Endometrial microvascular endothelial cells (primary cell): ENCODE measurements around the gene RGS7BP. TPM values are rescaled to one million over a fixed set of nuclear protein-coding genes. Genes with fewer than 3 reads are reported as not detected.
"Not testable (repeated sequence)": the region's sequence is repeated elsewhere in the genome, so short reads cannot be mapped to it uniquely, and the experiment has no call there.

Source experiments
- in situ Hi-C: cut with HindIII; loops from 2 replicates; pipeline ENCODE4 v1.10.0; 2017; ENCODE audit warnings: low sequenced_read_pairs, low pct_unique_long_range_greater_than_20kb; ENCODE audit errors: inconsistent ontology term
- total RNA-seq: library from RNA; depleted of rRNA; stranded (reverse); fragments of >200 nt; gene quantifications from one replicate; pipeline ENCODE4 v1.2.3, GENCODE V29; 2015; ENCODE audit errors: inconsistent ontology term

RGS7BP gene
- total RNA-seq, 1 donor from 2014 or later, result 7.0 TPM

GRCh38 chr5:64532657-64533056 lies 26.8 kb downstream of the RGS7BP start:
- in situ Hi-C loops, result no loop called here

GRCh38 chr5:64534033-64534432 lies 28.2 kb downstream of the RGS7BP start:
- in situ Hi-C loops, result no loop called here

- in situ Hi-C loops, result no loop called here
Measured at GRCh38 chr5:64557911-64558310, 52.1 kb downstream of the RGS7BP start.

GRCh38 chr5:64558641-64559040 lies 52.8 kb downstream of the RGS7BP start:
- in situ Hi-C loops, result not testable (repeated sequence)

GRCh38 chr5:64566310-64566916 lies 60.6 kb downstream of the RGS7BP start:
- in situ Hi-C loops, result no loop called here

- in situ Hi-C loops, result no loop called here
Measured at GRCh38 chr5:64569858-64570257, 64.0 kb downstream of the RGS7BP start.

GRCh38 chr5:64570395-64570996 lies 64.7 kb downstream of the RGS7BP start:
- in situ Hi-C loops, result no loop called here

GRCh38 chr5:64575561-64575960 lies 69.7 kb downstream of the RGS7BP start:
- in situ Hi-C loops, result no loop called here

GRCh38 chr5:64576250-64576649 lies 70.4 kb downstream of the RGS7BP start:
- in situ Hi-C loops, result no loop called here

- in situ Hi-C loops, result no loop called here
Measured at GRCh38 chr5:64585646-64586045, 79.8 kb downstream of the RGS7BP start.

- in situ Hi-C loops, result no loop called here
Measured at GRCh38 chr5:64587370-64587769, 81.6 kb downstream of the RGS7BP start.

GRCh38 chr5:64592730-64593341 lies 87.0 kb downstream of the RGS7BP start:
- in situ Hi-C loops, result no loop called here

- in situ Hi-C loops, result no loop called here
Measured at GRCh38 chr5:64594025-64594424, 88.2 kb downstream of the RGS7BP start.

GRCh38 chr5:64594601-64595000 lies 88.8 kb downstream of the RGS7BP start:
- in situ Hi-C loops, result no loop called here

GRCh38 chr5:64595031-64595855 lies 89.4 kb downstream of the RGS7BP start:
- in situ Hi-C loops, result no loop called here

GRCh38 chr5:64599226-64599625 lies 93.4 kb downstream of the RGS7BP start:
- in situ Hi-C loops, result no loop called here

- in situ Hi-C loops, result no loop called here
Measured at GRCh38 chr5:64603676-64604075, 97.9 kb downstream of the RGS7BP start.

GRCh38 chr5:64606926-64607325 lies 101.1 kb downstream of the RGS7BP start:
- in situ Hi-C loops, result no loop called here

GRCh38 chr5:64612344-64612961 lies 106.6 kb downstream of the RGS7BP start:
- in situ Hi-C loops, result no loop called here
